HG03064 (cell line): ENCODE results near the gene OSBP2.

Experiments
- ATAC-seq: cut with Tn5 transposase; IDR thresholded peaks from one replicate; pipeline ENCODE4 v1.9.1; 2021; ENCODE audit warnings: low read depth; ENCODE audit not compliant: unreplicated experiment

Gene OSBP2

DNA sequence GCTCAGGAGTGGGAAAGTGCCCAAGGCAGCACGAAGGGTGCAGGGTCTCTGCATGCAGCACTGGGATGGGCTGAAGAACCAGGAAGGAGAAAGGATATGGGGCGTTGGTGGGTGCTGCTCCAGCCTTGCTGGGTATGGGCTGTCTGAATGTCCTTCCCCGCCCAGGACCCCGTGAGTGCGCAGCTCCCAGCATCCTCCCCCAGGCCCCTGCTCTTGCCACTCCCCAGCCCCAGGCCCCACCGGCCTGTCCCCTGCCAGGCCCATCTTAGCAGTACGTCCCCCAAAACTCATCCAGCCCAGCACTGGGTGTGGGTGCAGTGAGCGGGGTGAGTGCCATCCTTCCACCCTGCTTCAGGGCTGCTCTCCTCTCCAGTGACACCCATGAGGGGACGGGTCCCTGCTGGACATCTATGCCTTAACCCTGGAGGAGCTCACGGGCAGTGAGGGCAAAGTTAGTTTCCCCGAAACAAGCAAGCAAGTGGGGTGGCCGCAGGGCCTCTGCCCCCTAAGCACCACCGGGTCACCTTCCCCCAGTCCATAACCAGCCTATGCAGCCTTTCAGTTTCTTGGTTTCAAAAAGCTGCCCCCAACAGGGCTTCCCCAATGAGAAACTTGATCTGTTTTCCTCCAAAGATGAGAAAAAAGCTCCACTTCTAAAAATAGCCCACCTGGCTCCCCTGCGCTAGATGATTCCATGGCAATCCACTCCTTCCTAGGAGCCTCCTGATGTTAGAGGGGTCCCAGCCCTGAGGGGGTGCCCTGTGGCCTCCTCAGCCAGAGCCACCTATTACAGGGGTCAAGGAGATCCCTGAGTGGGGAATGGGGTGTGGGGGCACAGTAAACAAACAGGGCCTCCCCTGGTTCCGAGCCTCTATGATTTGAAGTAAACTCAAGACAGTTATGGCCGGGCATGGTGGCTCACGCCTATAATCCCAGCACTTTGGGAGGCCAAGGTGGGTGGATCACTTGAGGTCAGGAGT is 170.1 kb downstream of the OSBP2 start:
- no peak for ATAC-seq

DNA sequence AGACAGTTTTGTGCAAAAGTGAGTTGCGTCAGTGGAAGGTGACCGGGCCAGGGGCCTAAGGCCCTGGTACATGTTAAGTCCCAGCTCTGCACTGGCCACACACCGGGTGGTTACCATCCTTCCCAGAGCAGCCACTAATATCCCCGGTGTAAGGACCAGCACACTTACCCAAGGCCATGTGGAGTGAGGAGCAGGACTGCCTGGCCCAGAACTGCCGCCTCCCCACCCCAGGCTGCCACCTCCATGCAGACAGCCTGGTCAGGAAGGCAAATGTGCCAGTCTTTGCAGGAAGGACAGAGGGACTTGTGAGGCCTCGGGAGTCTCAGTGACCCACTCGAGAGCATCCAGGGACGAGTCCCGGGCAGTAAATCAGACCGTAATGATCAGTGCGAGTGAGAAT is 171.0 kb downstream of the OSBP2 start:
- ATAC-seq, result no peak

DNA sequence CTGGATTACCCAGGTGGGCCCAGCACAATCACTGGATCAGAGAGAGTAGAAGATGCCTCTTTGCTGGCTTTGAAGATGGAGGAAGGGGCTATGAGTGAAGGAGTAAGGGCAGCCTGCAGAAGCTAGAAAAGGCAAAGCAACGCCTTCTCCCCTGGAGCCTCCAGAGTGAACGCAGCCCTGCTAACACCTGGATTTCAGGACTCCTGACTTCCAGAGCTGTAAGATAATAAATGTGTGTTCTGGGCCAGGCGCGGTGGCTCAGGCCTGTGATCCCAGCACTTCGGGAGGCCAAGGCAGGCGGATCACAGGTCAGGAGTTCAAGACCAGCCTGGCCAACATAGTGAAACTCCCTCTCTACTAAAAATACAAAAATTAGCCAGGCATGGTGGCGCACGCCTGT is 171.5 kb downstream of the OSBP2 start:
- no peak for ATAC-seq

DNA sequence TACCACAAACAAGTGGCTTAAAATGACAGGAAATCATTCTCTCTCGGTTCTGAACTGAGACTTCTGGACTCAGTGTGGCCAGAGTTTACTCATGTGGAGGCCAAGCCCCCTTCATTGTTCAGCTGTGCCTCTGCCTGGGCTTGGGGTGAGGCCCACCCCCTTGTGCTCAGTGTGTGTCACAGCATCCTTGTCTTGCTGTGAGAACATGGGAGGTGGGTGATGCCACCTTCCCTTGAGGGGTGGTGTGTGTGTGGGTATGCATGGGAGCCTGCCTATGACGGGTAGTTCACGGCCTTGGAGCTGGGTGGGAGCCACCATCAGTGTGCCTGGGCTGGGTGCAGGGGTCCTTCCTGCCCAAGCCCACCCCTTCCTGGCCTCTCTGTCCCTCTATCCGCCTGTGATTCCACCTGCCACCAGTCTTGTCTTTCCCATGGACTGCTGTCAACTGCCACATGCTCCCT is 172.2 kb downstream of the OSBP2 start:
- no peak for ATAC-seq

DNA sequence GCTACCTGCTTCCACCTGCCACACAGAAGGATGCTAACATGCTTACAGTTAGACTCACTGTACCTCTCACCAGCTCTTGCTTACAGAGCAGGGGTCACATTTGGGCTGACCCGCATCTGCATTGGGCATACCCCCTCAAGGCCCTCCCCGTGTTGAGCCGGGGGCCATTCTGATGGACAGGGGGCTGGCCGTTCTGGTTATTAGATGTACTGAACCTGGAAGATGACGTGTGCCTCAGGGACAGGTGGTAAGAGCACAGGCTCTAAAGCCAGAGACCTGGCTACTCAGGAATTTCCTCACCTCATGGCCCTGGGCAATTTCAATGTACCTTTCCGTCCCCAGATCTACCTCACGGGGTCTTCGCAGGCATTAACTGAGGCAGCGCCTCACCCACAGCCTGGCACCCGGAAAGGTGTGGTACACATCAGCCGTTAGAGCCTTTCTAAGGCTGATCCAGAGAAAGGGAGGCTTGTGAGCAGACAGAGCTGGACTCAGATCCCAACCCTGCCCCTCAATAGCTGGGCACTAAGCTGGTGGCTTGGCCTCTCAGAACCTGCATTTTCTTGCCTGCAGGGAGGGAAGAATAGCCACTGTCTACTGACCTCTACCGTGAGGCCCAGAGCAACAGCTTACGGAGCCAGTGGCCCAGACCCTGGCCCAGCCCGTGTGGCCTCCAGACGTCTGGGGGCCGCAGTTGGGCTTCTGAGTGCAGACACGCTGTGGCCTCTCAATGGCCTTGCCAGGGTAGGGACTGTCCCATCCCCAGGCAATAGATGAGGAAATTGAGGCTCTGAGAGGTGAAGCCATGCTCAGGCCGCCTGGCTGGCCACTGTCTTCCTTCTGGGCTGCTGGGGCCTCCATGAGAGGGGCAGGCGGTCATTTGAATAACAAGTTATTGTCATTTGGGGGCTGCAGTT is 173.3 kb downstream of the OSBP2 start:
- ATAC-seq, result no peak

DNA sequence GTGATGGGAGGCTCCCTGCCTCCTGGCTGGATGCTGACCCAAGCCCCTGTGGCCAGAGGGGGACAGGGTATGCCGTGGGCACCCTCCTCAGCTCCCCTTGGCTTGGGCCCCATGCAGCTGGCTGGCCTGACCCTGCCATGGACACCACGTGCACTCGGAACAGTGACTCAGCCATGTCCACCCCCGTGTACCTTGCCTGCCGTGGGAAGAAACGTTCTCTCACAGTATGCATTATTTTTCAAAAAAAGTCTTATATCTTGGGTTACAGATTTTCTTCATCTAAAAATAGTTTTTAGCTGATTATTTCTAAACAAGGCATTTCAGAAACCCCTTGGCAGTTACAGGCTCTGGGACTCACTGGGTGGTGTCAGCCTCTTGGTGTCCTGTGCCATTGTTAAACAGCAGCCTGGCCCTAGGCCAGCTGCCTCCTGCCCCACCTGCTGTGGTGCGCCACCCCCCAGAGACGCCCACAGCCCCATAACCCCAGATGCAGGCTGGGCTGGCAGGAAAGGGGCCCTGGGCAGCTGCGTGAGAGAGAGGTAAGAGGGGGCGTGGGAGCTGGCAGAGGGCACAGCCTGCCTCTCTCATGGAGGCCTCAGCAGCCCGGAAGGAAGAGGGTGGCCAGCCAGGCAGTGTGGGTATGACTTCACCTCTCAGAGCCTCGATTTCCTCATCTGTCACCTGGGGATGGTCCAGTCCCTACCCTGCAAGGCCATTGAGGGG is 174.2 kb downstream of the OSBP2 start:
- ATAC-seq, result no peak

DNA sequence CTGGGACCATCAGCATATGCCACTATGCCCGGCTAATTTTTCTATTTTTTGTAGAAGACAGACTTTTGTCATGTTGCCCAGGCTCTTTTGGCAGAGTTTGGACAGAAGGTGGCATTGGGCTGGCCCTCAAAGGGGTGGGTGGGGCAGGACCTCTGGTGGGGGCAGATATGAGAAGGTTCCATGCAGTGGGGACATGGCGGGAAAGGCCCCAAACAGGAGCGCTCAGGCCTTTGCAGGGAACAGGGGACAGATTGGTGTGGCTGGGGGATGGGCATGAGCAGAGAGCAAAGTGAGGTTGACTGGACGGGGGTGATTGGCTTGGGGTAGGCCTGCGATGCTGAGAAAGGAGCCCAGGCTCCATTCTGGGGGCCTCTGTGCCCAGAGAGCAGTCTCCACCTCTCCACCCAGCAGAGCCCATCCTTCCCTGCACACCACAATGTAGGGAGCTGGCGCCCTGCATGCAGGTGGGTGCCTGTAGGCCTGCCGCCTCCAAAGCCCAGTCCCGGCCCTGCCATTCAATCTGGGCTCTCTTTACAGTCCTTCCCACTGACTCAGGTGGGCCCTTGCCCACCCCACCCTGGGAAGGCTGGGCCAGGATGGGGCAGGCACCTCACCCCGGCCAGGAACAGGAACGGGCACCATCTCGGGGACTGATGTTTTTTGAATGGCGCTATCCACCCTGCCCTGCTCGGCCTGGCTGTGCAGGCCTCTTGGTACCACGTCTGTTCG is 175.2 kb downstream of the OSBP2 start:
- ATAC-seq, result no peak

DNA sequence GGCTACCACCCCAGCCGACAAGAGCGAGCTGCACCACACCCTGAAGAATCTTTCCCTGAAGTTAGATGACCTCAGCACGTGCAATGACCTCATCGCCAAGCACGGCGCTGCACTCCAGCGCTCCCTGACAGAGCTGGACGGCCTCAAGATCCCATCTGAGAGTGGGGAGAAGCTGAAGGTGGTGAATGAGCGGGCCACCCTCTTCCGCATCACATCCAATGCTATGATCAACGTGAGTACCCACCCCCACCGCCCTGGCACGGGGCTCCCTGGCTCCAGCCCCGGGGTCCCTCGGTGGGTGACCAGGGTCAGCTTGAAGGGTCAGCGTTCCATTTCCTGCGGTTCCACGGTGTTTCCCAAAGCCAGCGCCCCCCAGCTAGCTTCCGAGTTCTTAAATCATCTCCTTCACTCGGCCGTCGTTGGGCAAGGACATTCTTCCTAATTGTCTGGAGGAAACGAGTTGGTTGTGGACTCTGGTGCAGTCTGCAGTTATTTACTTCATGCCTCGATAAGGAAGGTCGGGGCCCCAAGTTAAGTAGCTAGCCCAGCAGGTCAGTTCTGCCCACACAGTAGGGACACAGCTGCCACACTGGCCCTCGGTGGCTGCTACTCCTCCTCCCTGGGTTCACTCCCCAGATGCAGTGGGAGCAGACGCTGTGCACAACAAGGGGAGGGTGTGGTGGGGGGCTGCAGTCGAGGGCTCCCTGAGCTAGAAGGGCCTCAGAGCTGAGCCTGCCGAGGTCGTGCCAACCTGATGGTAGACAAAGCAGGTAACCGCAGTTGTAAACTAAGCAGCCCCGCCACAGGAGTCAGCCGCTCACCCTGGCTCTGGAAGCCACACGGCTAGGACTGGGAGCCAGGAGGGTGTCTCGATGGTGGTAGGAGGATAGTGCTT is 176.0 kb downstream of the OSBP2 start:
- no peak for ATAC-seq

DNA sequence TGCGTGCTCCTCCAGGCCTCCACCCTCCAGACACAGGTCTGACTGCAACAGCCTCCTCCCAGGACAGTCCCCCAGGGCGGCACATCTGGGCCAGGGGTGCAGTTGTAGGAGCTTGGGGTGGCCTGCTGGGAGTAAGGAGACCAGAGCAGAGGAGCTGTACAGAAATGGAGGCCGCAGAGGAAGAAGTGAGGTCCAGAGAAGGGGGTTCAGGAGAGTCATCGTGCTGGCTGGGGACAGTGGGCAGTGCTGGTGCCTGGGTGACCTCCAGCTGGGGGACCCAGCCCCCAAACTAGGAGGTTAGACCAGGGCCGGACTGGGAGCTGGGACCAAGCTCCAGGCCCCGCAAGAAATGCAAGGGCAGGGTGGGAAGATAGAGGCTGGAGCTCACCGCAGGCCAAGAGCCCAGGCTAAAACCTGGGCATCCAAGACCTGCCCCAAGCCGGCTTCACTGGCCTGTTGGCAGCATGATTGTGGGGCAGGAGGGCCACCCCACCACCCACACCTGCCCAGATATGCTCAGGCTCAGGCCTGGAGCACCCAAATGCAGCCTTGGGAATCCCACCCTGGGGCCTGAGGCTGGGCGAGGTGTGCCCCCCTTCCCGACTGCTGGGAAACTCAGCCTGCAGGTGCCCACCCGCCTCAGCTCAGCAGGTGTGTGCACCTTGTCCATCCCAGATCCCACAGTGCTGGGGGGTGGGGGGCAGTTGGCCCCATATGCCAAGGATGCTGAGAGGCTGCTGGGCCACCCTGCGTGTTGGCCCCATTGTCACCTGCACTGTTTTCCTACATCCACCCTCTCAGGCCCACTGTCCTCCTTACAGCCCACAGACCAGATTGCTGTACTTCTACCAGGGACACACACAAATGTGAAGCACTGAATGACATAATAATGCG is 177.0 kb downstream of the OSBP2 start:
- ATAC-seq, result no peak

DNA sequence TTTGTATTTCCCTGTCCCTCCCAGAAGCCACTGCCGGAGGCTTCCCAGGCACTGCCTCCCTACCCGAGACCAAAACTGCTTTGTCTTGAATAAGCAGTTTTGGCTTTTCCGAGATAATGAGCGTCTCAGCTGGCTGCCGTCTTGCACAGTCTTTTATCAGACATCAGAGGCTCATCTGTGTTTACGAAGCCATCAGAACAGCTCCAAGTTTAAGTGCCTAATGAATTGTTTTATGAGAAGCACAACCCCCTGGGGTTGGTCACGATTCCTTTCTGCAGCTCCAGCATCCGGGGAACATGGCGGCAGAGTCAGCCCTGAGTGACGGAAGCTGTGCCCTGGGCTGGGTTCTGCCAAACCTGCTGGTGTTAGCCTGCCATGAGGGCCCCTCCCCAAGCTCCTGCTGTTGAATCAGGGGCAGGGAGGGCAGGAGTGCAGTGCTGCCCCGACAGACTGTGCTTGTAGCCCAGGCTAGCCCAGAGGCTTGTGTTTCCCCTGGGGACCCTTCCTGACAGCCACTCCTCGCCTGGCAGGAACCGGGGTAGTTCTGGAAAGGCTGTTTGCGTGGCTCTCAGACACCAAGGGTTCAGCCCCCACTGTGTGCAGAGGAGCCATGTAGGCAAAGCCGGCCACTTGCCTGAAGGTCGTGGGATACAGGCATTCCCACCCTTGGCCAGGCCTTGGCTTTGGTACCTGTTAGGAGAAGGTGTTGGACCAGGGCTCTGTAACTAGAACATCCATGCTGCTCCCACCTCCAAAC is 177.8 kb downstream of the OSBP2 start:
- no peak for ATAC-seq

DNA sequence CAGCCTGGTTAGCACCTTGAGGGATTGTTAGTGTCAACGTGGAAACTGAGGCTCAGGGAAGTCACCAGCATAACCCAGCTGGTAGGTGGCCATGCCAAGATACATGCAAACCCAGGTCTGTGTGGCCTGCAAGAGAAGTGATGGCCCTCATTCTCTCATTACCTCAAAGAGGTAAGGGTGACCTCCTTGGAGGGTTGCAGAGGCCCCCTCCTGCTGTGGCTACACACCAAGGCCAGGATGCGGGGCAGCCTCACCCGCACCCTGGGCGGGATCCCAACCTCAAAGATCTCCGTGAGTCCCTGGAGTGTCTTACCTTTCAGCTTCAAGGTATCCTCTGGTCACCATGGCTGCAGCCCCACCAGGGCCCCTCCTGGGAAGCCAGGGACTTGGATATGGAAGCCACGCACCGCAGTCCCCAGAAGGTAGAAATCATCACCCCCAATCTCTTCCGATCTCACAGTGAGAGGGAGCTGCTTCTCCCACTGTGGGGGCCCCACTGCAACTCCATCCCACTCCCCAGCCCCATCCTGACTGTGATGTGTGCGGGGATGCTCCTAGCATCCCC is 178.5 kb downstream of the OSBP2 start:
- no peak for ATAC-seq

DNA sequence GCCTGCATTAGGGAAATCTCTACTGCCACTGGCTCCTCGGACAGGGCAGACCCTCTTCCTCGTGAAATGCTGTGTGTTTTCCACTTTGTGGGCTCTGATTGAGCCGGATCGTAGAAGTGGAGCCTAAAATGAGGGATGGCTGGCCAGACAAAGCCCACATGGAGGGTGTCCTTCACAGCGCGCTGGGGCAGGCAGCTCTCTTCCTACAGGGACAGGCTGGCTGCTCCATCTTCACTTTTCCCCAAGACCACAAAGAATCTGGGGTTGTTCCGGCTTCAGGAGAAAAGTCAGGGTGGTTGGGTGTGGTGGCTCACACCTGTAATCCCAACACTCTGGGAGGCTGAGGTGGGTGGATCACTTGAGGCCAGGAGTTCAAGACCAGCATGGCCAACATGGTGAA is 179.0 kb downstream of the OSBP2 start:
- no peak for ATAC-seq

DNA sequence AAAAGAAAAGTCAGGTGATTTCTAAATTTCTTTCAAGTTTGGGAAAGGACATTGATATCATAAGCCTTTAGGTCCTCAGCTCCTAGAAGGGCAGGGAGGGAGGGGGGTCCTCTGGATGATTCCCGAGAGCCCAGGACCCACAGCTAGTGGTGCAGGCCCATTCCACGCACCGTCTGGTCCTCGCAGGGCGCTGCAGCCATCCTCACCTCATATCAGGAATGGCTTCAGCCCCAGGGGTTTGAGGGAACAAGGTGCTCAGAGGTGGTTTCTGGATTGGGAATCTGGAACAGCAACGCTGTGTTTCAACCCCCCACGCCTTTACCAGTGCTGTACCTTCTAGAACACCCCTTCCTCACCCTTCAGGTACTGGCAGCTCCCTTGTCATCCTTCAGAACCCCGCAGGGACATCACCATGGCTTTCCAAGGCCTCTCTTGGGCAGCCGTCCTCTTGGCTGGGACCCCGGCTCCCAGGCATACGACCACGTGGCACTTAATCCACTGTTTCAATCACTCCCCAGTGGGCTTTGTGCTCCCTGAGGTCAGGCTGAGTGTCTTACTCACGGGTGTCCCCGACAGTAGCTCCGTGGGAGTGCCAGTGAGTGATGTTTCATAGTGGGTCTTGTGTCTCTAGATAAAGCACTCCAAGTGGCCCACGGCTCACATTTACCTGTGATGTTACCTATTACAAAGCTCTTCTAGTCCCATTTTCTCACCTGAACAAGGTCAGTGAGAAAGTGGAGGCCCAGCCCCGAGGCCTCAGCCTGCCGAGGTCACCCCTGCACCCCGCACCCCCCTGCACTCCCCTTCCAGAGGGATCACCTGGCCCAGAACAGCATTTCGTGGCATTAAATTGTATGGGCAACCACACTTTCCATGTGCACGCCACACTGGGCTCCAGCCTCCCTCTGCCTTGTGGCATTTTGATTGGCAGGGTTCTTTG is 180.0 kb downstream of the OSBP2 start:
- no peak for ATAC-seq

DNA sequence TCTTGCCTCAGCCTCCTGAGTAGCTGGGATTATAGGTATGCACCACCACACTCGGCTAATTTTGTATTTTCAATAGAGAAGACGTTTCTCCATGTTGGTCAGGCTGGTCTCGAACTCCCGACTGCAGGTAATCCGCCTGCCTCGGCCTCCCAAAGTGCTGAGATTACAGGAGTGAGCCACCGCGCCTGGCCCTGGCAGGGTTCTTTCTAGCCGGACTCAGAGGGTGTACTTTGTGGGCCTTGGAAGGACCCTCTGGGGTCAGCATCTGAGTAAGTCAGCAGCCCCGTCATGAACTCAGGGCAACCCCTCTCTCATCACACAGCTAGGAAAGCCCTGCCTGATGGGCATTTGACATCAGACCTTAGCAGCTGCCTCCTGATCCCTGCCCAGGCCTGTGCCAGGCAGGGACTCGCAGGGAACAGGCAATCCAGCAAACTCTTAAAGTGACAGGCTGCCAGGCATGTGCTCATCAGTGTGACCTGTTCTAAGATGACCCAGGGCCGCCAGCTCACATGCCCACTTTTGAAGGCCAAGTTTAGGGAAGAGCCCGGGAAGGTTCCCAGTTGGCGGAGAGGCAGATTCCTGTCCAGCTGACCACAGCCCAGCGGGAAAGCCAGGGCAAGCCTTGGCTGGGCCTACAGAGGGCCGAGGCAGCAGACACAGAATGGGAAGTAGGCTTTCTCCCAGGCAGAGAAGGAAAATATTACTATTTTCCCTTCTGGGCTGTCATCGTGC is 181.0 kb downstream of the OSBP2 start:
- ATAC-seq, result no peak

DNA sequence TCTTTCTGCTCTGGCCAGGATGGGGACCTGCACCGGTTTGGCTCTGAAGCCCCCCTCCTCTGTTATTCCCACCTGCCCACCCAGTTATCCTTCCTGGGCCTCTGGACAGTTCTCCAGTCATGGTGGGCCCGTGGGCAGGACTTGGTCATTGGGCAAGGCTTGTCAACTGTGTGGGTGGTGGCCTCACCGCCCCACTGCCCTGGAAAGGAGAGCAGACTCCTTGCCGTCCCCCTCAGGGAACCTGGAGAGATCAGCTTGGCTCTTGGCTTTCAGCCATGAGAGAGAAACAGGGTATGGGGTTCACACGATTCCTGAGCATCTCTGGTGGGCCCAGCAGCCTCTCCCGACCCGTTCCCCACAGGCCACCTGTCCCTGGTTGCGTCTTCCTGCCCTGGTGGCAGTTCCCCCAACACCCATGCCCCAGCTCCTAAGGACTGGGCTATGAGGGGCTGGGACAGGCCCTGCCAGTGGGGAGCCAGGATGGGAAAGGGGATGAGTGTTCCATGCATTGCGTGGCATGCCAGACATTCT is 181.6 kb downstream of the OSBP2 start:
- no peak for ATAC-seq
